Measurements from ENCODE around the gene LCTL. TPM values are rescaled to one million over a fixed set of nuclear protein-coding genes. Genes with fewer than 3 reads are reported as not detected.

LCTL gene
- polyA plus RNA-seq, 1 of the 3 experiments (the other 2 are of a cell fraction) = 1.9 TPM

DNA sequence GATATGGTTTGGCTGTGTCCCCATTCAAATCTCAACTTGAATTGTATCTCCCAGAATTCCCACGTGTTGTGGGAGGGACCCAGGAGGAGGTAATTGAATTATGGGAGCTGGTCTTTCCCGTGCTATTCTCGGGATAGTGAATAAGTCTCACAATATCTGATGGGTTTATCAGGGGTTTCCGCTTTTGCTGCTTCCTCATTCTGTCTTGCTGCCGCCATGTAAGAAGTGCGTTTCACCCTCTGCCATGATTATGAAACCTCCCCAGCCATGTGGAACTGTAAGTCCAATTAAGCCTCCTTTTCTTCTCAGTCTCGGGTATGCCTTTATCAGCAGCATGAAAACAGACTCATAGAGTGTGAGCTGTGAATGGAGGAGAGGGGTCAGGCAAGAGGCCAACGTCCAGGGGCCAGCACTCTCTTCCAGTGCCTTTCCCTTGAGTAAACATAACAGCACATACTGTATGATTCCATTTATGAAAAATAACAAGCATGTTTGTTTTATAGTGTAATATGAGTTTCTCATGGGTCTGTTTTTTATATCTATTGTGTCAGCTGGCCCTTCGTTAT lies 16.3 kb upstream of the LCTL start:
- no peaks in the 10 kb centered on the region for H3K4me1 ChIP-seq (ENCODE audit: control insufficient read depth in 1 of 2, insufficient read depth in 2 of 2, low read depth in 1 of 2, low read length in 1 of 2)
- no peak overlapping the region for H2AFZ ChIP-seq (ENCODE audit: low read depth)
- no peak overlapping the region for H3K4me2 ChIP-seq
- no peaks in the 10 kb centered on the region for H3K9me2 ChIP-seq
- no peaks in the 10 kb centered on the region for H3K79me2 ChIP-seq (ENCODE audit: insufficient read depth)
- no peak overlapping the region for H3K27ac ChIP-seq (ENCODE audit: low read depth in 2 of 2, low read length in 1 of 2)
- WGBS (ENCODE audit: low lambda C conversion rate) = 70% methylated on average over 9 of the region's 9 CpGs
- no peak overlapping the region for H3K4me3 ChIP-seq (ENCODE audit: low read depth in 2 of 2, low read length in 1 of 2)
- no peak for DNase-seq
- no peaks in the 10 kb centered on the region for H3F3A ChIP-seq (replicated peaks; ENCODE audit: insufficient read depth)
- H3K27me3 ChIP-seq (ENCODE audit: insufficient read depth) = no peaks in the 10 kb centered on the region
- H3K36me3 ChIP-seq (replicated peaks in 1 of 2; ENCODE audit: control insufficient read depth in 1 of 2, insufficient read depth in 2 of 2, low read length in 1 of 2) = no peaks in the 10 kb centered on the region
- H3K9ac ChIP-seq = no peak overlapping the region
- no peaks in the 10 kb centered on the region for H4K20me1 ChIP-seq (ENCODE audit: insufficient read depth)
- CTCF ChIA-PET = interaction anchor here (2.9 kb wide), 1 partner anchor 15 kb away, joined by 9 read pairs; the partner anchor contains the start of gene LCTL
- no peak for TF ChIP-seq FOSL2 (IDR thresholded peaks at IDR 0.05; ENCODE audit: borderline replicate concordance, low read depth)
- TF ChIP-seq ELF1 (IDR thresholded peaks at IDR 0.05) = no peak
- TF ChIP-seq SIN3A (IDR thresholded peaks at IDR 0.05; ENCODE audit: borderline replicate concordance, low read depth, low read length) = no peak
- no peak for TF ChIP-seq RXRA (IDR thresholded peaks at IDR 0.05; ENCODE audit: borderline replicate concordance, low read depth)
- TF ChIP-seq EZH2phosphoT487 (IDR thresholded peaks at IDR 0.05; ENCODE audit: borderline replicate concordance, low read depth) = no peak
- TF ChIP-seq JUND (IDR thresholded peaks at IDR 0.05) = no peak
- TF ChIP-seq, protein P1, sequence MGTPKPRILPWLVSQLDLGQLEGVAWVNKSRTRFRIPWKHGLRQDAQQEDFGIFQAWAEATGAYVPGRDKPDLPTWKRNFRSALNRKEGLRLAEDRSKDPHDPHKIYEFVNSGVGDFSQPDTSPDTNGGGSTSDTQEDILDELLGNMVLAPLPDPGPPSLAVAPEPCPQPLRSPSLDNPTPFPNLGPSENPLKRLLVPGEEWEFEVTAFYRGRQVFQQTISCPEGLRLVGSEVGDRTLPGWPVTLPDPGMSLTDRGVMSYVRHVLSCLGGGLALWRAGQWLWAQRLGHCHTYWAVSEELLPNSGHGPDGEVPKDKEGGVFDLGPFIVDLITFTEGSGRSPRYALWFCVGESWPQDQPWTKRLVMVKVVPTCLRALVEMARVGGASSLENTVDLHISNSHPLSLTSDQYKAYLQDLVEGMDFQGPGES (IDR thresholded peaks at IDR 0.05; ENCODE audit: low read depth, low read length) = no peak
- TF ChIP-seq POLR2AphosphoS5 (IDR thresholded peaks at IDR 0.05; ENCODE audit: low read depth, low read length) = no peak
- no peak for TF ChIP-seq SMC3 (IDR thresholded peaks at IDR 0.05; ENCODE audit: low read depth, low read length)
- TF ChIP-seq, protein P2, sequence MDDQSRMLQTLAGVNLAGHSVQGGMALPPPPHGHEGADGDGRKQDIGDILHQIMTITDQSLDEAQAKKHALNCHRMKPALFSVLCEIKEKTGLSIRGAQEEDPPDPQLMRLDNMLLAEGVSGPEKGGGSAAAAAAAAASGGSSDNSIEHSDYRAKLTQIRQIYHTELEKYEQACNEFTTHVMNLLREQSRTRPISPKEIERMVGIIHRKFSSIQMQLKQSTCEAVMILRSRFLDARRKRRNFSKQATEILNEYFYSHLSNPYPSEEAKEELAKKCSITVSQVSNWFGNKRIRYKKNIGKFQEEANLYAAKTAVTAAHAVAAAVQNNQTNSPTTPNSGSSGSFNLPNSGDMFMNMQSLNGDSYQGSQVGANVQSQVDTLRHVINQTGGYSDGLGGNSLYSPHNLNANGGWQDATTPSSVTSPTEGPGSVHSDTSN (IDR thresholded peaks at IDR 0.05) = no peak
- no peak for TF ChIP-seq RFX5 (IDR thresholded peaks at IDR 0.05; ENCODE audit: low read length)
- TF ChIP-seq, protein P3, sequence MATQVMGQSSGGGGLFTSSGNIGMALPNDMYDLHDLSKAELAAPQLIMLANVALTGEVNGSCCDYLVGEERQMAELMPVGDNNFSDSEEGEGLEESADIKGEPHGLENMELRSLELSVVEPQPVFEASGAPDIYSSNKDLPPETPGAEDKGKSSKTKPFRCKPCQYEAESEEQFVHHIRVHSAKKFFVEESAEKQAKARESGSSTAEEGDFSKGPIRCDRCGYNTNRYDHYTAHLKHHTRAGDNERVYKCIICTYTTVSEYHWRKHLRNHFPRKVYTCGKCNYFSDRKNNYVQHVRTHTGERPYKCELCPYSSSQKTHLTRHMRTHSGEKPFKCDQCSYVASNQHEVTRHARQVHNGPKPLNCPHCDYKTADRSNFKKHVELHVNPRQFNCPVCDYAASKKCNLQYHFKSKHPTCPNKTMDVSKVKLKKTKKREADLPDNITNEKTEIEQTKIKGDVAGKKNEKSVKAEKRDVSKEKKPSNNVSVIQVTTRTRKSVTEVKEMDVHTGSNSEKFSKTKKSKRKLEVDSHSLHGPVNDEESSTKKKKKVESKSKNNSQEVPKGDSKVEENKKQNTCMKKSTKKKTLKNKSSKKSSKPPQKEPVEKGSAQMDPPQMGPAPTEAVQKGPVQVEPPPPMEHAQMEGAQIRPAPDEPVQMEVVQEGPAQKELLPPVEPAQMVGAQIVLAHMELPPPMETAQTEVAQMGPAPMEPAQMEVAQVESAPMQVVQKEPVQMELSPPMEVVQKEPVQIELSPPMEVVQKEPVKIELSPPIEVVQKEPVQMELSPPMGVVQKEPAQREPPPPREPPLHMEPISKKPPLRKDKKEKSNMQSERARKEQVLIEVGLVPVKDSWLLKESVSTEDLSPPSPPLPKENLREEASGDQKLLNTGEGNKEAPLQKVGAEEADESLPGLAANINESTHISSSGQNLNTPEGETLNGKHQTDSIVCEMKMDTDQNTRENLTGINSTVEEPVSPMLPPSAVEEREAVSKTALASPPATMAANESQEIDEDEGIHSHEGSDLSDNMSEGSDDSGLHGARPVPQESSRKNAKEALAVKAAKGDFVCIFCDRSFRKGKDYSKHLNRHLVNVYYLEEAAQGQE (IDR thresholded peaks at IDR 0.05; ENCODE audit: low read depth, low read length) = no peak
- no peak for TF ChIP-seq NRF1 (IDR thresholded peaks at IDR 0.05; ENCODE audit: low read depth, low read length)
- no peak for TF ChIP-seq GABPA (IDR thresholded peaks at IDR 0.05; ENCODE audit: low read depth)
- TF ChIP-seq, protein P4, sequence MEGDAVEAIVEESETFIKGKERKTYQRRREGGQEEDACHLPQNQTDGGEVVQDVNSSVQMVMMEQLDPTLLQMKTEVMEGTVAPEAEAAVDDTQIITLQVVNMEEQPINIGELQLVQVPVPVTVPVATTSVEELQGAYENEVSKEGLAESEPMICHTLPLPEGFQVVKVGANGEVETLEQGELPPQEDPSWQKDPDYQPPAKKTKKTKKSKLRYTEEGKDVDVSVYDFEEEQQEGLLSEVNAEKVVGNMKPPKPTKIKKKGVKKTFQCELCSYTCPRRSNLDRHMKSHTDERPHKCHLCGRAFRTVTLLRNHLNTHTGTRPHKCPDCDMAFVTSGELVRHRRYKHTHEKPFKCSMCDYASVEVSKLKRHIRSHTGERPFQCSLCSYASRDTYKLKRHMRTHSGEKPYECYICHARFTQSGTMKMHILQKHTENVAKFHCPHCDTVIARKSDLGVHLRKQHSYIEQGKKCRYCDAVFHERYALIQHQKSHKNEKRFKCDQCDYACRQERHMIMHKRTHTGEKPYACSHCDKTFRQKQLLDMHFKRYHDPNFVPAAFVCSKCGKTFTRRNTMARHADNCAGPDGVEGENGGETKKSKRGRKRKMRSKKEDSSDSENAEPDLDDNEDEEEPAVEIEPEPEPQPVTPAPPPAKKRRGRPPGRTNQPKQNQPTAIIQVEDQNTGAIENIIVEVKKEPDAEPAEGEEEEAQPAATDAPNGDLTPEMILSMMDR (IDR thresholded peaks at IDR 0.05) = no peak
- TF ChIP-seq MXI1 (IDR thresholded peaks at IDR 0.05; ENCODE audit: low read depth, low read length) = no peak
- TF ChIP-seq TEAD4 (IDR thresholded peaks at IDR 0.05; ENCODE audit: borderline replicate concordance, insufficient read depth) = no peak
- TF ChIP-seq RCOR1 (IDR thresholded peaks at IDR 0.05; ENCODE audit: low read length) = no peak
- TF ChIP-seq NFIC (IDR thresholded peaks at IDR 0.05; ENCODE audit: borderline replicate concordance) = no peak
- H3K9me3 ChIP-seq = no peaks in the 10 kb centered on the region
- POLR2A ChIA-PET = no interaction called here
